Stomach (tissue), 9 donors: ENCODE results near the gene ANKS1B. TPM values are rescaled to one million over a fixed set of nuclear protein-coding genes. Genes with fewer than 3 reads are reported as not detected.
A peak's percentile ranks its signal among the peaks of the same experiment; 100 is the strongest.

Experiments
- DNase-seq, 2 donors: peaks; one replicate each; pipeline versions ENCODE4 v3.0.0 to v3.0.0-alpha.2; 2013 to 2019
- H3K27ac ChIP-seq, 5 donors: fragments of 200-600 bp in 4 of 5; sonication (generic) in 4 of 5; one replicate each; pipeline ENCODE4 v1.5.1; 2013 to 2019; ENCODE audit warnings: mild to moderate bottlenecking in 1 of 5, moderate library complexity in 1 of 5
- H3K27me3 ChIP-seq, 3 donors: fragments of 200-600 bp; sonication (generic); one replicate each; pipeline ENCODE4 v1.5.1; 2017 to 2019; ENCODE audit warnings: mixed run types in 1 of 3
- H3K36me3 ChIP-seq, 4 donors: fragments of 200-600 bp; sonication (generic); 1 replicate in 3 of 4; 2 replicates in 1 of 4; pipeline ENCODE4 v1.5.1; 2016 to 2019
- H3K4me1 ChIP-seq, 4 donors: fragments of 200-600 bp; sonication (generic); one replicate each; pipeline ENCODE4 v1.5.1; 2016 to 2019
- H3K4me3 ChIP-seq, 4 donors: fragments of 200-600 bp; sonication (generic) in 3 of 4; one replicate each; pipeline ENCODE4 v1.5.1; 2016 to 2019; ENCODE audit warnings: mild to moderate bottlenecking in 1 of 4
- H3K9me3 ChIP-seq, 4 donors: fragments of 200-600 bp; sonication (generic); one replicate each; pipeline ENCODE4 v1.5.1; 2016 to 2019
- CTCF ChIP-seq, 7 experiments: fragments of 450-650 bp in 4 of 7; fragments of 200-600 bp in 3 of 7; sonication (generic) in 3 of 7; IDR thresholded peaks; one replicate each; pipeline ENCODE4 v1.5.1; 2016 to 2019; ENCODE audit warnings: antibody characterized with exemption in 7 of 7, control low read depth in 2 of 7, mild to moderate bottlenecking in 1 of 7
- EP300 ChIP-seq: sonication (generic); formaldehyde crosslinking; IDR thresholded peaks from one replicate; pipeline ENCODE4 v1.6.1; 2017; ENCODE audit warnings: antibody characterized with exemption
- POLR2A ChIP-seq, 4 donors: fragments of 450-650 bp; IDR thresholded peaks; one replicate each; pipeline ENCODE4 v1.6.1; 2016; ENCODE audit warnings: antibody characterized with exemption in 4 of 4, control low read depth in 2 of 4, mild to moderate bottlenecking in 1 of 4, moderate library complexity in 1 of 4
- POLR2AphosphoS5 ChIP-seq, 3 donors: sonication (generic); formaldehyde crosslinking; IDR thresholded peaks; one replicate each; pipeline ENCODE4 v1.6.1; 2016; ENCODE audit warnings: antibody characterized with exemption in 3 of 3
- WGBS, 5 donors: extraction: QIAGEN DNeasy Blood & Tissue Kit in 3 of 5; methylation state at CpG; one replicate each; pipeline versions ENCODE4 v1.1.5 to v1.1.7; 2013 to 2018; 5-methylcytosine and 5-hydroxymethylcytosine counted together
- intact Hi-C: fragments of 100-400 bp; cut with DNase I; formaldehyde crosslinking; loops from one replicate; pipeline ENCODE4 v1.15.1; 2023; ENCODE audit warnings: low total_unique reads
- polyA plus RNA-seq, 3 donors: library from polyadenylated mRNA; stranded (reverse); fragments of 200-250 nt; gene quantifications; one replicate each; pipeline ENCODE4 v1.2.3, GENCODE V29; 2013
- total RNA-seq, 5 donors: library from RNA; depleted of rRNA; stranded (reverse); fragments of >200 nt; gene quantifications; one replicate each; pipeline versions ENCODE4 v1.1.0 to v1.2.3, GENCODE V29; 2014 to 2016
- donor health status: healthy with polysubstance abuse.
- donor health status: Bipolar disorder and iron deficiency.
- donor health status: healthy.

The ANKS1B gene
- total and polyA plus RNA-seq, 8 donors: 0.73 to 26.8 (median 2.2) TPM; not detected in 2

GRCh38 chr12:98738539-98738938 lies 1246.2 kb downstream of the ANKS1B start:
- H3K4me3 ChIP-seq: no peak overlapping the region
- H3K27me3 ChIP-seq: peaks cover 0 to 3% (median 0%) of the 10 kb centered on the region in 3 donors
- intact Hi-C loops: no loop called here
- peaks cover 0 to 11% (median 3%) of the 10 kb centered on the region in 4 donors for H3K4me1 ChIP-seq
- TF ChIP-seq POLR2A (IDR thresholded peaks at IDR 0.05) (no peak), CTCF (IDR thresholded peaks at IDR 0.05) (no peak), POLR2AphosphoS5 (IDR thresholded peaks at IDR 0.05) (no peak), EP300 (no peak)
- DNase-seq: no peak
- peaks cover 0 to 29% (median 19%) of the 10 kb centered on the region in 4 donors for H3K36me3 ChIP-seq
- H3K9me3 ChIP-seq: no peaks in the 10 kb centered on the region
- H3K27ac ChIP-seq: no peak overlapping the region
- 77 to 89% (median 81%) methylated on average over 2 of the region's 2 CpGs for WGBS, 5 donors

- H3K4me3 ChIP-seq: no peak overlapping the region
- DNase-seq: no peak
- H3K36me3 ChIP-seq: peaks cover 0 to 34% (median 24%) of the 10 kb centered on the region in 4 donors
- H3K9me3 ChIP-seq: no peaks in the 10 kb centered on the region
- WGBS, 5 donors: 70 to 88% (median 78%) methylated on average over 3 of the region's 3 CpGs
- H3K27me3 ChIP-seq: peaks cover 0 to 3% (median 0%) of the 10 kb centered on the region in 3 donors
- H3K4me1 ChIP-seq: peaks cover 0 to 11% (median 3%) of the 10 kb centered on the region in 4 donors
- H3K27ac ChIP-seq: no peak overlapping the region
- no peak for TF ChIP-seq EP300
- no peak for TF ChIP-seq POLR2A (IDR thresholded peaks at IDR 0.05)
- no peak for TF ChIP-seq CTCF (IDR thresholded peaks at IDR 0.05)
- TF ChIP-seq POLR2AphosphoS5 (IDR thresholded peaks at IDR 0.05): no peak
- intact Hi-C loops: no loop called here
These were observed 1246.7 kb downstream of the ANKS1B start for GRCh38 chr12:98738002-98738401.

DNA sequence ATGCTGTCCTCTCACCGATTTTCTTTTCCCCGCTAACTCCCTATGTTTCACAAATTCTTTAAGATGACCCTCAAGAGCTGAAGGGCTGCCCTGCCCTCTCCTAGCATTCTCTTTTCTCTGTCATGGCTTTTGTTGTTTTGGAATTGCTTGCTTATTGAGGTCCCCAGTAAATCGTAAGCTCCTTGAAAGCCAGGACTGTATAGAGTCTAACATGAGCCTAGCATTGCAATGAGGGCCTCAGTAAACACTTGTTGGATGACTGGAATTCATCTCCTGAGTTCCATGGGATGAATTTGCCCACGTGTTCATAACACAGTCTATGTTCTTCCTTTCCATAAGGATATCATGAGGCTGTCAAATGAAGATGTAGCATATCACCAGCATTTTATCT lies 1247.4 kb downstream of the ANKS1B start:
- no peak overlapping the region for H3K27ac ChIP-seq
- peaks cover 0 to 40% (median 30%) of the 10 kb centered on the region in 4 donors for H3K36me3 ChIP-seq
- WGBS, 5 donors: 54 to 66% (median 58%) methylated on average over 4 of the region's 4 CpGs
- no peak overlapping the region for H3K4me3 ChIP-seq
- peaks cover 0 to 11% (median 3%) of the 10 kb centered on the region in 4 donors for H3K4me1 ChIP-seq
- no peak for TF ChIP-seq POLR2AphosphoS5 (IDR thresholded peaks at IDR 0.05)
- no peak for TF ChIP-seq EP300
- TF ChIP-seq POLR2A (IDR thresholded peaks at IDR 0.05): no peak
- H3K9me3 ChIP-seq: no peaks in the 10 kb centered on the region
- H3K27me3 ChIP-seq: no peaks in the 10 kb centered on the region
- DNase-seq: no peak
- intact Hi-C loops: no loop called here

DNA sequence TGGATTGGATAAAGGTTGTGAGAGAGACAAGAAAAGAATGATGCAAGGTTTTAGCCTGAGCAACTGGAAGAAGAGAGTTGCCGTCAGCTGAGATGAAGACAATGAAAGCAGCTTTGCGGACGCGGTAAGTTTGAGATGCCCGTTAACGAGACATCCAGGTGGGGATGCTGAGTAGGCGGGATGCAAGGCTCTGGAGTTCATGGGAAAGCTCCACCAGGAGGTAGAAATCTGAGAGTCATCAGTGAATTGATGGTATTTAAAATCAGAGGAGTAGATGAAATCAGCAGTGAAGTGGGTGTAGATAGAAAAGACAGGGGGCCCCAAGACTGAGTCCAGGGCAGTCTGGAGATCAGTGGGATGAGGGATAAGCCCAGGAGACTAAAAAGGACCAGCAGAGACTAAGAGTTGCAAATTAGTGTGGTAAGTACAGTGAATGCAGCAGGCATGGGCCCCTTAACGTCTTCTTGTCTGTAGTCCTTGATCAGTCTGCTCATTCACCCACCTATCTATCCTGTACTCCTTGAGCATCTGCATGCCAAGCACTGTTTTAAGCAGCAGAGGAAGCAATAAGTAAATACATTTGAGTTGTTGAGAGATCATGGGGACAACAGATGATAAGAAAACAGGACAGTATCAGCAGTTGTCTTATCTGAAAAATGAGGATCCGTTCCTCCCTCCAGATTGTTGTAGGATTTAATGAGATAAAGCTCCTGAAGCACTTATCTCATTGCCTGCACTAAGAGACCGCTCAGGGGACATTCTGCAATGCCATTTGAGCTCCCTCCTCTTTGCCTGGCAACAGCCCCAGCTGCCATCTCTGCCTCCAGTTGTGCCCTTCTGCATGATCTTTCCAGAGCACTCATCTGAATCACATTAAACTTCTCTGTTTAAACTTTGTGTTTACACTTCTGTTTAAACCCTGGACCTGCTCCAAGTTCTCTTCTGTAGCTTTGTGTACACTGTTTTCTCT lies 1248.1 kb downstream of the ANKS1B start:
- Histone ChIP-seq H3K27me3 (no peaks in the 10 kb centered on the region), H3K4me3 (no peak overlapping the region), H3K36me3 (peaks cover 0 to 46% (median 36%) of the 10 kb centered on the region in 4 donors), H3K27ac (no peak overlapping the region), H3K9me3 (no peaks in the 10 kb centered on the region), H3K4me1 (peaks cover 0 to 11% (median 3%) of the 10 kb centered on the region in 4 donors)
- 78 to 85% (median 78%) methylated on average over 10 of the region's 10 CpGs for WGBS, 5 donors
- TF ChIP-seq EP300: no peak
- TF ChIP-seq POLR2AphosphoS5 (IDR thresholded peaks at IDR 0.05): no peak
- TF ChIP-seq CTCF (IDR thresholded peaks at IDR 0.05): no peak
- TF ChIP-seq POLR2A (IDR thresholded peaks at IDR 0.05): no peak
- peak in 1 of 2 donors; percentile 68 for DNase-seq
- intact Hi-C loops: no loop called here
